Mesothelial cell of epicardium (in vitro differentiated cells): ENCODE results near the gene EHMT1. TPM values are rescaled to one million over a fixed set of nuclear protein-coding genes. Genes with fewer than 3 reads are reported as not detected.

Source experiments
- DNase-seq, 2 experiments: peaks; one replicate each; pipeline ENCODE4 v3.0.0; 2021; ENCODE audit warnings: low spot score in 2 of 2; ENCODE audit not compliant: unreplicated experiment in 2 of 2
- H3K27ac Mint-ChIP-seq: 2 replicates; pipeline ENCODE4 v1.8.0; 2021; ENCODE audit warnings: mixed read lengths
- H3K27me3 Mint-ChIP-seq: 2 replicates; pipeline ENCODE4 v1.8.0; 2021; ENCODE audit warnings: low read depth, mixed read lengths
- H3K36me3 Mint-ChIP-seq: 2 replicates; pipeline ENCODE4 v1.8.0; 2021; ENCODE audit warnings: mixed read lengths
- H3K4me1 Mint-ChIP-seq: 2 replicates; pipeline ENCODE4 v1.8.0; 2021; ENCODE audit warnings: mixed read lengths
- H3K4me3 Mint-ChIP-seq: 2 replicates; pipeline ENCODE4 v1.8.0; 2021; ENCODE audit warnings: mild to moderate bottlenecking, moderate library complexity, mixed read lengths
- H3K9me3 Mint-ChIP-seq: 2 replicates; pipeline ENCODE4 v1.8.0; 2021; ENCODE audit warnings: mixed read lengths
- total RNA-seq: library from RNA; stranded (reverse); gene quantifications from 3 replicates; pipeline ENCODE4 v1.2.1, GENCODE V29; 2021
- TF ChIP-seq, protein P1 (sequence below): fragments of 200-600 bp; sonication (generic); IDR thresholded peaks from one replicate; pipeline ENCODE4 v1.5.0; 2021; ENCODE audit warnings: antibody characterized with exemption; ENCODE audit not compliant: unreplicated experiment

EHMT1 gene
- total RNA-seq, 1 donor from 2014 or later = 147 TPM

DNA sequence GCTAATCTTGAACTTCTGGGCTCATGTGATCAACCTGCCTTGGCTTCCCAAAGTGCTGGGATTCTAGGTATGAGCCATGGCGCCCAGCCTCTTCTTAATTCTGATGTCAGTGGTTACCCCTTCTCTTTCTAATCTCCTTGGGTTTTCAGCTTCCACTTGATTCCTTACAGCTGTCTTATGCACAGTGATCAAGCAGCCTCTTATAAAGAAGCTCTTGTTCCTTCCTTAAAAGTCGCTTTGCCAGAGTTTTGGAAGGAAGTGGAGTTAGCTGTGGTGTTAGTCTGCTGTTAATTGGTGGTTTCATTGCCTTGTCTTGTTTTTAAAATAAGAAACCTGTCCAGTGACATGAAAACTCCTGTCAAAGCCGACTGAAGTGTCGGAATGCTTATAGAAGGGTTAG lies 130.7 kb downstream of the EHMT1 start:
- DNase-seq = no peak
- Mint-ChIP-seq H3K4me3 (no peak overlapping the region), H3K9me3 (peaks cover 4% of the 10 kb centered on the region), H3K27me3 (no peaks in the 10 kb centered on the region), H3K27ac (peak overlapping the region; percentile 5), H3K36me3 (peaks cover 48% of the 10 kb centered on the region), H3K4me1 (no peaks in the 10 kb centered on the region)
- TF ChIP-seq, protein P1, sequence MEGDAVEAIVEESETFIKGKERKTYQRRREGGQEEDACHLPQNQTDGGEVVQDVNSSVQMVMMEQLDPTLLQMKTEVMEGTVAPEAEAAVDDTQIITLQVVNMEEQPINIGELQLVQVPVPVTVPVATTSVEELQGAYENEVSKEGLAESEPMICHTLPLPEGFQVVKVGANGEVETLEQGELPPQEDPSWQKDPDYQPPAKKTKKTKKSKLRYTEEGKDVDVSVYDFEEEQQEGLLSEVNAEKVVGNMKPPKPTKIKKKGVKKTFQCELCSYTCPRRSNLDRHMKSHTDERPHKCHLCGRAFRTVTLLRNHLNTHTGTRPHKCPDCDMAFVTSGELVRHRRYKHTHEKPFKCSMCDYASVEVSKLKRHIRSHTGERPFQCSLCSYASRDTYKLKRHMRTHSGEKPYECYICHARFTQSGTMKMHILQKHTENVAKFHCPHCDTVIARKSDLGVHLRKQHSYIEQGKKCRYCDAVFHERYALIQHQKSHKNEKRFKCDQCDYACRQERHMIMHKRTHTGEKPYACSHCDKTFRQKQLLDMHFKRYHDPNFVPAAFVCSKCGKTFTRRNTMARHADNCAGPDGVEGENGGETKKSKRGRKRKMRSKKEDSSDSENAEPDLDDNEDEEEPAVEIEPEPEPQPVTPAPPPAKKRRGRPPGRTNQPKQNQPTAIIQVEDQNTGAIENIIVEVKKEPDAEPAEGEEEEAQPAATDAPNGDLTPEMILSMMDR = no peak

DNA sequence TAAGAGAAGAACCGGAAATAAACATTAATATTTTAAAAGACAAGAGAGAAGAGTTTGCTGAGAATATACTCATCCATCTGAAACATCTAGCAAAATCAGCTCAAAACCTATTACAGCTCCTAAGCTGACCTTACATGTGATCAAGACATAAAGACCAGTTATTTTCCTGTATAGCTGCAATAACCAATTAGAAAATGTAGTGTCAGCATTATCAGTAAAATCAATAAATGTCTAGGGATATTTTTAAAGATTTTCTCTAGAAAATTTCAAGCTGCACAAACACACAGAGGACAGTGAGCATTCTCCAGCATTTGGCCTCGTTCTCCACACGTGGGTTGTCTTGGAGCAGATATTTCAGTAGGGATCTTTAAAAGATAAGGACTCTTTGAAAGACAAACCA lies 131.2 kb downstream of the EHMT1 start:
- peaks cover 48% of the 10 kb centered on the region for H3K36me3 Mint-ChIP-seq
- H3K27ac Mint-ChIP-seq = no peak overlapping the region
- DNase-seq = no peak
- TF ChIP-seq, protein P1 = no peak
- no peak overlapping the region for H3K4me3 Mint-ChIP-seq
- H3K9me3 Mint-ChIP-seq = peaks cover 4% of the 10 kb centered on the region
- H3K4me1 Mint-ChIP-seq = no peaks in the 10 kb centered on the region
- H3K27me3 Mint-ChIP-seq = no peaks in the 10 kb centered on the region

DNA sequence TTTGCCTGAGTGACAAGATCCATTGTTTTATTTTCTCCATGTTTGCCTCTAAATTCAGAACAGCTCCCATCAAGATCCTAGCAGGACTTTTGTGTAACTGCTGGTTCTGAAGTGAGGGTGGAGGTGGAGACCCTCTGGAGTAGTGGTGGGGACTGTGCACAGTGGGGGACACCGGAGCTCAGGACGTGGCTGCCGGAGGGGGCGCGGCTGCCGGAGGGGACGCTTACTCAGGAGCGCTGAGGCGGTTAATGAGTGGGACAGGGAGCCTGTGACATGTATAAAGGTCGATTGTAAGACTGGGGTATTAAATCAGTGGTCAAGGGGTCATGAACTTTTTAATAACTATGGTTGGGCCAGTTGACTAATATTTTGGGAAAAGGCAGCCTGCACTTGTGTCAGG lies 131.8 kb downstream of the EHMT1 start:
- Mint-ChIP-seq H3K27me3 (no peaks in the 10 kb centered on the region), H3K4me3 (no peak overlapping the region), H3K9me3 (peaks cover 10% of the 10 kb centered on the region), H3K4me1 (no peaks in the 10 kb centered on the region), H3K27ac (no peak overlapping the region), H3K36me3 (peaks cover 52% of the 10 kb centered on the region)
- TF ChIP-seq, protein P1 = no peak
- no peak for DNase-seq

DNA sequence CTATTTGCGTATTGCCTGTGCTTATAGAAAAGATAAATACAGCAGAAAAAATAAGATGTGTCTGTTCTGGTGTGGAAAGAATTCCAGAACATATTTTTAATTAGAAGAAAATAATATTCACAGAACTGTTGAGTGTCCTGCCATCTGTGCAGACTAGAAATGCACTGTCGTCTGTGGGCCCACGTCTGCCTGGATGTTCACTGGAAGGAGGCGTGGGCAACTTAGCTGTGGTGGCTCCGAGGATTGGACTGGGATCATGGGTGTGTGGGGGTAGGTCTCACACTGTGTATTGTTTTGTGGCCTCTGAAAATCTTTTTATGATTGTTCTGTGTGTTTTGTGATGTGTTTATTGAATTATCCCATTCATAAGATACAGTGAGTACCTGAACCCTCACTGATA lies 132.8 kb downstream of the EHMT1 start:
- H3K27me3 Mint-ChIP-seq = no peaks in the 10 kb centered on the region
- peaks cover 12% of the 10 kb centered on the region for H3K9me3 Mint-ChIP-seq
- DNase-seq = no peak
- no peak overlapping the region for H3K4me3 Mint-ChIP-seq
- H3K36me3 Mint-ChIP-seq = peaks cover 56% of the 10 kb centered on the region
- TF ChIP-seq, protein P1 = no peak
- no peak overlapping the region for H3K27ac Mint-ChIP-seq
- H3K4me1 Mint-ChIP-seq = no peaks in the 10 kb centered on the region

DNA sequence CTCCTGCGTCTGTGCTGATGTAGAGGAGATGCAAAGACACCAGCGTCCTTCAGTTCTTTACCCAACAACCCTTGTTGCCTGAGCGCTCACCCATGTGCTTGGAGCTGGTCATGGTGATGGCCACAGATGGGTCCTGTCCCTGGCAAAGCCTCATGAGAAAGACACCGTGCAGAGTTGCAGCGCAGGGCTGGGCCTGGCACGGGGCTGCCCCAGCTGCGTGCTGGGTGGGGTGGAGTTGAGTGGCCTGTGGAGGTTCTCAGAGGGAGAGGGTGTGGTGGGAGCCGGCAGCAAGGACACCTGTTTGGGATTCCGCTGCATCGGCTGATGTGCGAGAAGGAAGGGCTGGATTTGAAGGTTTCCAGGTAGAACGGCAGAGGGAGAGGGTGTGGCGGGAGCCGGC lies 133.6 kb downstream of the EHMT1 start:
- H3K27ac Mint-ChIP-seq = no peak overlapping the region
- peaks cover 55% of the 10 kb centered on the region for H3K36me3 Mint-ChIP-seq
- peaks cover 12% of the 10 kb centered on the region for H3K9me3 Mint-ChIP-seq
- H3K4me3 Mint-ChIP-seq = no peak overlapping the region
- H3K27me3 Mint-ChIP-seq = no peaks in the 10 kb centered on the region
- no peak for DNase-seq
- TF ChIP-seq, protein P1 = no peak
- H3K4me1 Mint-ChIP-seq = no peaks in the 10 kb centered on the region

DNA sequence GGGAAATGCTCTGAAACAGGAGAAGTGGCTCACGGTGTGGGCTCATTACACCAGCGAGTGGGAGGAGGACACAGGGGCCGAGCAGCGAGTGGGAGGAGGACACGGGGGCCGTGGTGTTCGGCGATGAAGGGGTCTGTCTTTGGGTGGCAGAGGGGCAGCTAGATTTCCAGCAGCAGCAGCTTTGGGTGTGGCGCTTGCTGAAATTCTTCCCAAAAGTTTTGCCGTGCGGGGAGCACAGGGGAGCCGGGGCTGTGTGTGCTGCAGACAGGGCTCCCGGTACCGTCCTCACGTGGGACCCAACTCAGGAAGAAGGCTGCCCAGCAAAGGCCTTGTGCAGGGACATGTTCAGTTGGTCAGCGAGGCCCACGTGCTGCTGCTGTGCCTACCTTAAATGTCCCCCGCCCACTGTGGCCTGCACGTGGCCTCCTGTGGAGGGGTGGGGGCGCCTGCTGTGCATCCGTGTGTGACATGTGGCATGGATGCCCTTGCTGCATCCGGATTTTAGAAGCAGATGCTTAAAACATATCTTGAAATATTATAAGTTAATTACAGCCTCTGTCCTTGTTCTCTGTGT lies 134.5 kb downstream of the EHMT1 start:
- TF ChIP-seq, protein P1 = no peak
- no peak overlapping the region for H3K27ac Mint-ChIP-seq
- no peaks in the 10 kb centered on the region for H3K4me1 Mint-ChIP-seq
- DNase-seq = no peak
- no peaks in the 10 kb centered on the region for H3K27me3 Mint-ChIP-seq
- no peak overlapping the region for H3K4me3 Mint-ChIP-seq
- peaks cover 12% of the 10 kb centered on the region for H3K9me3 Mint-ChIP-seq
- peaks cover 59% of the 10 kb centered on the region for H3K36me3 Mint-ChIP-seq
